Uterus (tissue), 4 donors: Measurements from ENCODE around the gene TRUB2. TPM values are rescaled to one million over a fixed set of nuclear protein-coding genes. Genes with fewer than 3 reads are reported as not detected.

Experiments used
- DNase-seq, 2 donors: peaks; one replicate each; pipeline ENCODE4 v3.0.0-alpha.2; 2019 to 2020
- H3K27ac ChIP-seq, 2 donors: fragments of 200-600 bp; sonication (generic); 1 replicate in 1 of 2; 2 replicates in 1 of 2; pipeline ENCODE4 v1.5.1; 2016 to 2018
- H3K27me3 ChIP-seq, 2 donors: fragments of 200-600 bp; sonication (generic); one replicate each; pipeline ENCODE4 v1.5.1; 2018 to 2019; ENCODE audit warnings: control low read depth in 1 of 2
- H3K36me3 ChIP-seq, 2 donors: fragments of 200-600 bp; sonication (generic); one replicate each; pipeline ENCODE4 v1.5.1; 2019; ENCODE audit warnings: control low read depth in 1 of 2
- H3K4me1 ChIP-seq, 2 donors: fragments of 200-600 bp; sonication (generic); one replicate each; pipeline ENCODE4 v1.5.1; 2018 to 2019; ENCODE audit warnings: control low read depth in 1 of 2
- H3K4me3 ChIP-seq, 2 donors: fragments of 200-600 bp; sonication (generic); 1 replicate in 1 of 2; 2 replicates in 1 of 2; pipeline ENCODE4 v1.5.1; 2018 to 2019; ENCODE audit warnings: mild to moderate bottlenecking in 1 of 2
- H3K9me3 ChIP-seq, 2 donors: fragments of 200-600 bp; sonication (generic); one replicate each; pipeline ENCODE4 v1.5.1; 2019; ENCODE audit warnings: control low read depth in 1 of 2
- CTCF ChIP-seq, 4 experiments: fragments of 200-600 bp in 2 of 4; fragments of 450-650 bp in 2 of 4; sonication (generic) in 2 of 4; IDR thresholded peaks; one replicate each; pipeline ENCODE4 v1.5.1; 2016 to 2019; ENCODE audit warnings: antibody characterized with exemption in 4 of 4, mild to moderate bottlenecking in 2 of 4, moderate library complexity in 1 of 4
- POLR2A ChIP-seq, 2 donors: fragments of 450-650 bp; IDR thresholded peaks; one replicate each; pipeline ENCODE4 v1.6.1; 2016; ENCODE audit warnings: antibody characterized with exemption in 2 of 2, mild to moderate bottlenecking in 1 of 2, moderate library complexity in 1 of 2
- intact Hi-C: fragments of 100-400 bp; cut with DNase I; formaldehyde crosslinking; loops from one replicate; pipeline ENCODE4 v1.15.1; 2023; ENCODE audit warnings: low total_unique reads
- total RNA-seq, 4 donors: library from RNA; depleted of rRNA in 3 of 4; stranded (reverse); fragments of >200 nt in 3 of 4; gene quantifications; one replicate each; pipeline versions ENCODE4 v1.1.0 to v1.2.4, GENCODE V29; 2014 to 2023
- donor health status: DM: yes; HTN: yes; CAD: no.

Gene TRUB2
- total RNA-seq, 4 donors from 2014 or later, result 0.29 to 14.0 (median 9.7) TPM

DNA sequence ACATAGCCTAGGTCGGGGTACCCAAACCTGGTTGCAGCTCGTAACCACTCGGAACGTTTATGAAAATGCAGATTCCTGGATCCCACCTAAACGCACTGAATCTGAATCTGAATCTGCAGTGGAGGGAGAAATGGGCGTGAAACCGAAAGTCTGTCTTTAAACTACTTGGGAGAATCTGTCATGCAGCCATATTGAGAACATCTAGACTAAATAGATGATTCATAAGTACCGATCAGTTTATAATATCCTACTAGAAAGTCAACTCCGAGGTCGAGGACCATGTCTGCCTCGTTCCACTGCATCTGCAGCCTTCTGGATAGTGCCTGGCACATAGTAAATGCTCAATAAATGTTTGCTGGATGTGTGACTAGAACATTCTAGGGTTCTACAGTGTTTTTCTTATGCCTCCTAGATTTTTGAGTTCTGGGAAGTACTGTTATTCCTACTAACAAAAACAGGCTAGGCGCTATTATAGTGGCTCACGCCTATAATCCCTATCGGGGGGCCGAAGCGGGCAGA, 1.0 kb upstream of the TRUB2 start:
- Histone ChIP-seq H3K9me3 (no peaks in the 10 kb centered on the region), H3K27ac (peak overlapping the region; percentile 89 to 90), H3K27me3 (no peaks in the 10 kb centered on the region), H3K4me3 (peak overlapping the region; percentile 85 to 95), H3K4me1 (peaks cover 0 to 17% of the 10 kb centered on the region in 2 donors), H3K36me3 (no peaks in the 10 kb centered on the region)
- no peak for DNase-seq
- intact Hi-C loops, result no loop called here
- TF ChIP-seq POLR2A (IDR thresholded peaks at IDR 0.05) (no peak), CTCF (IDR thresholded peaks at IDR 0.05) (no peak)

DNA sequence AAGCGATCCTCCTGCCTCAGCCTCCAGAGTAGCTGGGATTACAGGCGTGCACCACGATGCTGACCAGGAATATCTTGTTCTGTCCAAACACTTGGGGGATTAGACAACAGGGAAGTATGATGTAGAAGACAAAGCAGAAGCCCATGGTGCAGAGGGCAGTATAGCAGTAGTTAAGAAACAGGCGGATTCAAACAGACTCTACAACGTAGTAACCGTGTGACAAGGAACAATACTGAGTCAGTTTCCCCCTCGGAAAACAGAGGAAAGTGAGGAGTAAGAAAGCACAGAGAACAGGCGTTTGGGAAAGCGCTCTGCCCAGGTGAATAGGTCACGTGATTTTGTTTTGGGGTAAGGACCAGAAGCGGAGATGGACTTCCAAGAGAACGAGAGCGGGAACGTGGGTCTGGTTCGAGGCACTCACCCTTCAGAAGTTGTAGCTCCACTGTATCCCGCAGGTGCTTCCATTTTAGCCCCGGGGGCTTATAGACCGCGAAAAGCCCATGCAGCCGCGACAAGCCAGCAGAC, 306 bp downstream of the TRUB2 start:
- Histone ChIP-seq H3K9me3 (no peaks in the 10 kb centered on the region), H3K36me3 (no peaks in the 10 kb centered on the region), H3K27me3 (no peaks in the 10 kb centered on the region), H3K4me1 (peaks cover 0 to 17% of the 10 kb centered on the region in 2 donors), H3K4me3 (peak overlapping the region; percentile 85 to 95), H3K27ac (peak overlapping the region; percentile 89 to 90)
- no peak for DNase-seq
- TF ChIP-seq CTCF (IDR thresholded peaks at IDR 0.05) (no peak), POLR2A (IDR thresholded peaks at IDR 0.05) (no peak)
- intact Hi-C loops, result no loop called here

- intact Hi-C loops, result no loop called here
- no peak for DNase-seq
- Histone ChIP-seq H3K36me3 (no peaks in the 10 kb centered on the region), H3K4me3 (peak overlapping the region; percentile 85 to 95), H3K27me3 (no peaks in the 10 kb centered on the region), H3K27ac (no peak overlapping the region), H3K4me1 (peaks cover 0 to 17% of the 10 kb centered on the region in 2 donors), H3K9me3 (no peaks in the 10 kb centered on the region)
- no peak for TF ChIP-seq CTCF (IDR thresholded peaks at IDR 0.05)
- TF ChIP-seq POLR2A (IDR thresholded peaks at IDR 0.05), result no peak
Observed at GRCh38 chr9:128321343-128321742, 904 bp downstream of the TRUB2 start.

DNA sequence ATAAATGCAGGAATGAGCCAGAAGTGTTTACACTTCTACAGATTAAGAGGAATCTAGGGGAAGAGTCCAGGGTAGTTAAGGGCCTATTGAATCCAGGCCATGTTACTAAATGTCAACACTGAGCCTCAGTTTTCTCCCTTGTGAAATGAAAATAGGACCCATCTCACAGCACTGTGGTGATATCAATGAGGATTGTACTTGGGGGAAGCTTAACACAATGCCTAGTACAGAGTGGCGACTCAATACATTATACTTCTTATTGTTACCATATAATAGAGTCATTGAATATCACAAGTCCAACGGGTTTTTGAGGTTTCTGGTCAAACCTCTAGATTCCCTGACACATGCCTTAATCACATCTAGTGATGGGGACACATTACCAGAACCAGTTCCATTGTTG, 4.6 kb downstream of the TRUB2 start:
- no peak overlapping the region for H3K27ac ChIP-seq
- H3K4me1 ChIP-seq, result peaks cover 0 to 5% of the 10 kb centered on the region in 2 donors
- H3K9me3 ChIP-seq, result no peaks in the 10 kb centered on the region
- no peak overlapping the region for H3K4me3 ChIP-seq
- intact Hi-C loops, result no loop called here
- DNase-seq, result no peak
- no peaks in the 10 kb centered on the region for H3K27me3 ChIP-seq
- TF ChIP-seq POLR2A (IDR thresholded peaks at IDR 0.05) (no peak), CTCF (IDR thresholded peaks at IDR 0.05) (no peak)
- H3K36me3 ChIP-seq, result no peaks in the 10 kb centered on the region

DNA sequence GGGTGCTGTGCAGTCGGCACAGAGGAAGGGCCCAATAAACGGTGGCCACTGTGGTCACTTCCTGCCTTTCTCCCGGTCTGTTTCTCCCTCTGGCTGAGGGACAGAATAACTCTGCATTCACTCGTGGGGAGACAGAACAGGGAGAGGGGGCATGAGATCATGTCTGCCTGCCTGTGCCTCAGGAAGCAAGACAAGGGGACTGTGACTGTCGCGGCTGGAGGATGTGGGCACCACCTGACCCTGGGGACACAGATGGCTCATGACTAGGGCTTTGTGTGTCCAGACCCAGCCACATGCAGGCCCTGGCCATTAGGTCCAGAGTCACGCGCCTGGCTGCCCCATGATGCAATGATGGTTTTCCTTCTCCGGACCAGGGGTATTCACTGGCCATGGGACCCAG, 5.8 kb downstream of the TRUB2 start:
- H3K36me3 ChIP-seq, result no peaks in the 10 kb centered on the region
- H3K27me3 ChIP-seq, result no peaks in the 10 kb centered on the region
- H3K9me3 ChIP-seq, result no peaks in the 10 kb centered on the region
- TF ChIP-seq CTCF (IDR thresholded peaks at IDR 0.05) (no peak), POLR2A (IDR thresholded peaks at IDR 0.05) (no peak)
- intact Hi-C loops, result no loop called here
- peaks cover 0 to 2% of the 10 kb centered on the region in 2 donors for H3K4me1 ChIP-seq
- no peak overlapping the region for H3K27ac ChIP-seq
- H3K4me3 ChIP-seq, result no peak overlapping the region
- DNase-seq, result no peak
